Spleen (tissue), 7 donors: ENCODE data around the gene C12orf42.

ENCODE experiments used
- CTCF ChIP-seq, 11 experiments: fragments of 200-600 bp in 7 of 11; fragments of 450-650 bp in 4 of 11; sonication (generic) in 4 of 11; IDR thresholded peaks in 8 of 11; conservative IDR thresholded peaks in 3 of 11; 1 replicate in 7 of 11; 2 replicates in 4 of 11; pipeline versions ENCODE4 v1.4.0 to v1.8.0; 2016 to 2021; ENCODE audit warnings: antibody characterized with exemption in 11 of 11, inconsistent platforms in 4 of 11, mild to moderate bottlenecking in 1 of 11
- POLR2AphosphoS5 ChIP-seq, 3 donors: sonication (generic); formaldehyde crosslinking; IDR thresholded peaks; one replicate each; pipeline ENCODE4 v1.5.1; 2017; ENCODE audit warnings: antibody characterized with exemption in 3 of 3
- donor health status: DM: no; HTN: no; CAD: no; lungs with moderate emphysema.
- donor health status: DM: no; HTN: no; CAD: no.
- donor health status: DM: no; HTN: no; CAD: no.

- TF ChIP-seq POLR2AphosphoS5 (IDR thresholded peaks at IDR 0.05) (no peak), CTCF (IDR thresholded peaks at IDR 0.05 in 8 of 11, conservative IDR thresholded peaks at IDR 0.05 in 3 of 11) (no peak)
These were observed 238.0 kb downstream of the C12orf42 start for GRCh38 chr12:103257763-103258162.
